Keratinocyte (primary cell): ENCODE data around the gene CUBN. TPM values are rescaled to one million over a fixed set of nuclear protein-coding genes. Genes with fewer than 3 reads are reported as not detected.

Source experiments
- DNase-seq: peaks from one replicate; pipeline ENCODE4 v3.0.0-alpha.2; 2011; ENCODE audit warnings: low read depth, missing footprints, low spot score
- FAIRE-seq: peaks from 2 replicates; lab custom pipeline; 2011; peaks lifted over from hg19 to GRCh38; lab: Jason Lieb, UNC
- H2AFZ ChIP-seq: 2 replicates; pipeline ENCODE4 v1.6.0; 2012; ENCODE audit warnings: low read length, control low read depth, inconsistent platforms; ENCODE audit not compliant: control insufficient read depth
- H3K27ac ChIP-seq: 2 replicates; pipeline ENCODE4 v1.5.1; 2011; ENCODE audit warnings: low read length; ENCODE audit not compliant: control insufficient read depth, insufficient read depth
- H3K27me3 ChIP-seq: 3 replicates; pipeline ENCODE4 v1.6.0; 2011; ENCODE audit warnings: low read length; ENCODE audit not compliant: control insufficient read depth, insufficient read depth; ENCODE audit errors: extremely low read depth
- H3K36me3 ChIP-seq, 2 experiments: 2 replicates in 1 of 2; 3 replicates in 1 of 2; pipeline ENCODE4 v1.5.1; 2011; ENCODE audit warnings: low read length in 2 of 2, mild to moderate bottlenecking in 1 of 2; ENCODE audit not compliant: control insufficient read depth in 2 of 2, insufficient read depth in 2 of 2; ENCODE audit errors: extremely low read depth in 1 of 2
- H3K4me1 ChIP-seq: 3 replicates; pipeline ENCODE4 v1.5.1; 2011; ENCODE audit warnings: low read length; ENCODE audit not compliant: control insufficient read depth, insufficient read depth; ENCODE audit errors: extremely low read depth
- H3K4me2 ChIP-seq: 3 replicates; pipeline ENCODE4 v1.6.0; 2011; ENCODE audit warnings: low read depth, low read length; ENCODE audit not compliant: control insufficient read depth, insufficient read depth; ENCODE audit errors: extremely low read depth
- H3K4me3 ChIP-seq, 3 experiments: fragments of 200-600 bp in 1 of 3; sonication (generic) in 1 of 3; 2 replicates in 2 of 3; 3 replicates in 1 of 3; pipeline ENCODE4 v1.5.1; 2011 to 2016; ENCODE audit warnings: low read length in 3 of 3, mild to moderate bottlenecking in 3 of 3, control low read depth in 2 of 3, inconsistent platforms in 1 of 3, low read depth in 1 of 3, mixed read lengths in 1 of 3, mixed run types in 1 of 3, moderate library complexity in 1 of 3; ENCODE audit not compliant: control insufficient read depth in 2 of 3, insufficient read depth in 2 of 3; ENCODE audit errors: extremely low read depth in 1 of 3
- H3K79me2 ChIP-seq: 2 replicates; pipeline ENCODE4 v1.6.0; 2012; ENCODE audit warnings: low read length; ENCODE audit not compliant: control insufficient read depth, insufficient read depth
- H3K9ac ChIP-seq: 3 replicates; pipeline ENCODE4 v1.6.0; 2011; ENCODE audit warnings: low read length; ENCODE audit not compliant: control insufficient read depth, insufficient read depth; ENCODE audit errors: extremely low read depth
- H3K9me1 ChIP-seq: 3 replicates; pipeline ENCODE4 v1.6.0; 2011; ENCODE audit warnings: low read length; ENCODE audit not compliant: control insufficient read depth, insufficient read depth; ENCODE audit errors: extremely low read depth
- H3K9me3 ChIP-seq: 2 replicates; pipeline ENCODE4 v1.5.1; 2012; ENCODE audit warnings: low read depth, low read length; ENCODE audit not compliant: control insufficient read depth
- H4K20me1 ChIP-seq: 3 replicates; pipeline ENCODE4 v1.6.0; 2011; ENCODE audit warnings: low read length; ENCODE audit not compliant: control insufficient read depth, insufficient read depth; ENCODE audit errors: extremely low read depth
- CTCF ChIP-seq, 3 experiments: IDR thresholded peaks in 1 of 3; conservative IDR thresholded peaks in 1 of 3; optimal IDR thresholded peaks in 1 of 3; 2 replicates in 2 of 3; 3 replicates in 1 of 3; pipeline versions ENCODE3 to v1.5.1; 2011; ENCODE audit warnings: low read length in 3 of 3, mild to moderate bottlenecking in 3 of 3, moderate library complexity in 2 of 3, control low read depth in 1 of 3, inconsistent platforms in 1 of 3; ENCODE audit not compliant: insufficient read depth in 2 of 3; ENCODE audit errors: extremely low read depth in 1 of 3
- EZH2 ChIP-seq: IDR thresholded peaks from one replicate; pipeline ENCODE4 v1.6.1; 2012; ENCODE audit warnings: inconsistent platforms, mild to moderate bottlenecking, low read length, moderate library complexity
- dilution Hi-C: fragments of 300-500 bp; cut with MboI; formaldehyde crosslinking; loops from one replicate; pipeline ENCODE4 v1.7.0; 2020; ENCODE audit warnings: low sequenced_read_pairs; ENCODE audit not compliant: extremely low pct_ligation_motif_present
- polyA plus RNA-seq, 5 experiments: library from polyadenylated mRNA; depleted of rRNA in 3 of 5; stranded (reverse) in 3 of 5; stranded (forward) in 1 of 5; unstranded in 1 of 5; fragments of >200 nt; gene quantifications; 1 replicate in 1 of 5; 2 replicates in 3 of 5; 3 replicates in 1 of 5; pipeline versions ENCODE4 v1.2.1 to v1.2.3, GENCODE V29; 2011 to 2012; ENCODE audit warnings: missing spikeins in 2 of 5, low read depth in 1 of 5, low replicate concordance in 1 of 5

Gene CUBN
- polyA plus RNA-seq, 1 donor (not counting 4 experiments of a cell fraction or from before 2014, with no cell fraction given), result 0.07 TPM

GRCh38 chr10:16804123-16804522 lies 325.5 kb downstream of the CUBN start:
- Histone ChIP-seq H2AFZ (no peak overlapping the region), H4K20me1 (no peaks in the 10 kb centered on the region), H3K79me2 (peaks cover 64% of the 10 kb centered on the region), H3K9me1 (no peaks in the 10 kb centered on the region), H3K9ac (no peak overlapping the region), H3K9me3 (no peaks in the 10 kb centered on the region), H3K27me3 (no peaks in the 10 kb centered on the region), H3K4me1 (no peaks in the 10 kb centered on the region), H3K36me3 (peaks cover 0 to 3% of the 10 kb centered on the region in 2 experiments), H3K27ac (no peak overlapping the region), H3K4me3 (no peak overlapping the region), H3K4me2 (no peak overlapping the region)
- dilution Hi-C loops, result loop anchor here (25.0 kb wide), 1 partner anchor 917 kb away; no protein-coding TSS in a partner anchor
- TF ChIP-seq EZH2 (no peak), CTCF (optimal IDR thresholded peaks at IDR 0.05 in 1 of 3, IDR thresholded peaks at IDR 0.05 in 1 of 3, conservative IDR thresholded peaks at IDR 0.05 in 1 of 3; ENCODE audit: extremely low read depth in 1 of 3, insufficient read depth in 2 of 3, low read length in 3 of 3) (no peak)
- DNase-seq, result no peak
- FAIRE-seq, result no peak

- FAIRE-seq (no peak), DNase-seq (no peak)
- H2AFZ ChIP-seq, result no peak overlapping the region
- H4K20me1 ChIP-seq, result no peaks in the 10 kb centered on the region
- H3K9ac ChIP-seq, result no peak overlapping the region
- H3K4me1 ChIP-seq, result no peaks in the 10 kb centered on the region
- no peak overlapping the region for H3K4me2 ChIP-seq
- H3K79me2 ChIP-seq, result peaks cover 65% of the 10 kb centered on the region
- no peak overlapping the region for H3K4me3 ChIP-seq
- dilution Hi-C loops, result loop anchor here (25.0 kb wide), 1 partner anchor 916 kb away; no protein-coding TSS in a partner anchor
- no peak overlapping the region for H3K27ac ChIP-seq
- H3K9me1 ChIP-seq, result no peaks in the 10 kb centered on the region
- H3K36me3 ChIP-seq, result peaks cover 0 to 3% of the 10 kb centered on the region in 2 experiments
- H3K27me3 ChIP-seq, result no peaks in the 10 kb centered on the region
- no peak for TF ChIP-seq CTCF (optimal IDR thresholded peaks at IDR 0.05 in 1 of 3, IDR thresholded peaks at IDR 0.05 in 1 of 3, conservative IDR thresholded peaks at IDR 0.05 in 1 of 3; ENCODE audit: extremely low read depth in 1 of 3, insufficient read depth in 2 of 3, low read length in 3 of 3)
- TF ChIP-seq EZH2, result no peak
- no peaks in the 10 kb centered on the region for H3K9me3 ChIP-seq
These were observed 326.1 kb downstream of the CUBN start for GRCh38 chr10:16803464-16803863.
